Retina (tissue), 1 donor: Measurements from ENCODE around the gene RAD54L.
"Not testable (repeated sequence)": the region's sequence is repeated elsewhere in the genome, so short reads cannot be mapped to it uniquely, and the experiment has no call there.

Experiments
- DNase-seq: peaks from one replicate; pipeline ENCODE4 v3.0.0-alpha.2; 2016

RAD54L gene

DNA sequence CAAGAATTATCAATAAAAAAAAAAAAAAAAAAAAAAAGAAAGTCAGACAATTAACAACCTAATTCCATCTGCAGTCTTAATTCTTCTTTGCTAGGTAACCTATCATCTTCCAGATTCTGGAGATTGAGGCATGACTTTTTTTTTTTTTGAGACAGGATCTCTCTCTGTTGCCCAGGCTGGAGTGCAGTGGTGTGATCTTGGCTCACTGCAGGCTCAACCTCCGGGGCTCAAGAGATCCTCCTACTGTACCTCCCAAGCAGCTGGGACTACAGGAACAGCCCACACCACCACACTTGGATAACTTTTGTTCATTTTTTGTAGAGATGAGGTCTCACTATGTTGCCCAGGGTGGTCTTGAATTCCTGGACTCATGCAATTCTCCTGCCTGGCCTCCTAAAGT lies 4.6 kb upstream of the RAD54L start:
- no peak for DNase-seq

DNA sequence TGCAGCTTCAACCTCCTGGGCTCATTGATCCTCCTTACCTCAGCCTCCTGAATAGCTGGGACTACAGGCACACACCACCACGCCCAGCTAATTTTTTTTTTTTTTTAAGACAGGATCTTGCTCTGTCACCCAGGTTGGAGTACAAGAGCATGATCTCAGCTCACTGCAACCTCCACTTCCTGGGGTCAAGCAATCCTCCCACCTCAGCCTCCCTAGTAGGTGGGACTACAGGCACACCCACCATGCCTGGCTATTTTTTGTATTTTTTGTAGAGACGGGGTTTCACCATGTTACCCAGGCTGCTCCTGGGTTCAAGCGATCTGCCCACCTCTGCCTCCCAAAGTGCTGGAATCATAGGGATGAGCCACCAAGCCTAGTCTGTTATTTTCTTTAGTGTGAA lies 3.7 kb upstream of the RAD54L start:
- DNase-seq, result not testable (repeated sequence)

DNA sequence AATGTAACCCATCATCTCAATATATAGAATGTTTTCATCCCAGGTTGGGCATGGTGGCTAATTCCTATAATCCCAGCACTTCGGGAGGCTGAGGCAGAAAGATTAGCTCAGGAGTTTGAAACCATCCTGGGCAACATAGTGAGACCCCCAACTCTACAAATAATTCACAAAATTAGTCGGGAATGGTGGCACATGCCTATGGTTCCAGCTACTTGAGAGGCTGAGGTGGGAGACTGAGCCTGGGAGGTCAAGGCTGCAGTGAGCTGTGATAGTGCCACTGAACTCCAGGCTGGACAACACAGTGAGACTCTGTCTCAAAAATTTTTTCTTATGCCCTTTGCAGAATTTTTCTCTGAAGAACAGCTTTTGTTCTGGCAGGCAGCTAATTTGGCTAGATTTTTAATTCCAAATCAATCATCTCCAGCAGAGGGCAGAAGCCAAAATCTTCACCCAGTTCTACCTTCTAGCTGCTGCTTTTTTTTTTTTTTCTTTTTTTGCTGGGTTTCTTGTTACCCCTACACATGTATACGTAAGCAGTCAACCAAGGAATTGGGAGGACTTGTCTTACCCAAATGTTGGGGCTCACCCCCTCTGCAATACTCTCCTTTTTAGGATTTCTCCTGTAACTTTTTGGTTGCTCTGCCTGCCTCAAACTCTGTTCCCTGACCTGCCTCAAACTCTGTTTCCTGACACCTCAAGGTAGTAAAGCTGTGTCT lies 2.7 kb upstream of the RAD54L start:
- no peak for DNase-seq

DNA sequence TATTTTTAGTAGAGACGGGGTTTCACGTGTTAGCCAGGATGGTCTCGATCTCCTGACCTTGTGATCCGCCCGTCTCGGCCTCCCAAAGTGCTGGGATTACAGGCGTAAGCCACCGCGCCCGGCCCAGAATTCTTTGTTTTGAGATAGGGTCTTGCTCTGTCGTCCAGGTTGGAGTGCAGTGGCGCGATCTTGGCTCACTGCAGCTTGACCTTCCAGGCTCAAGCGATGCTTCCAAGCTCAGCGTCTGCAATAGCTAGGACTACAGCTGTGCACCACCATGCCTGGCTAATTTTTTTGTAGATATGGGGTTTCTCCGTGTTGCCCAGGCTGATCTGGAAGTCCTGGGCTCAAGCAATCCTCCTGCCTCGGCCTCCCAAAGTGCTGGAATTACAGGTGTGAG lies 1.4 kb upstream of the RAD54L start:
- DNase-seq, result not testable (repeated sequence)

DNA sequence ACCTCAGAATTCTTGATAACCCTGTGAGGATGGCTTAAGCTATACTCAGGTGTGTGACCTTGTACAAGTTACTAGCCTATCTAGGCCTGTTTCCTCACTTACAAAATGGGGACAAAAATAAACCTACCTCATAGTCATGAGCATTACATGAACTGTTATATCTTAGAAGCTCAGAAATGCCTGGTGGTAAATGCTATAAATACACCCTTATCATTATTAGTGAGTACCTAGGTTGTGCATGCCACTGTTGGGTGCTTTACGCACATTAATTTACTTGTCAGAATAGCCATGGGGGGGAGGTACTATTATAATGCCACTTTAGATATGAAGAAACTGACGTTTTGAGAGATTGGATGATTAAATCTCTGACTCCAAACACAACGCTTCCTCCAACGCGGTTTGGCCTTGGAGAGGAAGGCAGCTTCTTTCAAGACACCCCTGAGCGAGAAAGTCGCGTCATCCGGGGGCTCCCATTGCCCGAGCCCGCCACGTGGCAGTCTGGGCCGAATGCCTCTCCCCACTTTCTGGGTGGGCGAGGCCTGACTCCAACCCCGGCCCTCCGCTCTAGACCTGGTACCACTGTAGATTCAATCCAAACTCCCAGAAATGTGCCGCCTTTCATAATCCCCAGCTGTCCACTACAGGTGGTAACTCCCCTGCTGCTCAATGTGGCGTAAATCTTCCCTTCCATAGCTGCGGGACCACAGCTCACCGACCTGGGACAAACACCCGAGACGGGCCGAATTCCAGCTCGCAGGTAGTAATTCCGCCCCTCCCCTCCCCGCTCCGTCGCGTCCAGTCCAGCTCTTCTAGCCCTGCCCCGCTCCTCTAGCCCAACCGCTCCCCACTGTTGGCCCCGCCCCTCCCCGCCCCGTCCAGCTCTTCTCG lies 771 bp upstream of the RAD54L start:
- DNase-seq, result peak; percentile 76

DNA sequence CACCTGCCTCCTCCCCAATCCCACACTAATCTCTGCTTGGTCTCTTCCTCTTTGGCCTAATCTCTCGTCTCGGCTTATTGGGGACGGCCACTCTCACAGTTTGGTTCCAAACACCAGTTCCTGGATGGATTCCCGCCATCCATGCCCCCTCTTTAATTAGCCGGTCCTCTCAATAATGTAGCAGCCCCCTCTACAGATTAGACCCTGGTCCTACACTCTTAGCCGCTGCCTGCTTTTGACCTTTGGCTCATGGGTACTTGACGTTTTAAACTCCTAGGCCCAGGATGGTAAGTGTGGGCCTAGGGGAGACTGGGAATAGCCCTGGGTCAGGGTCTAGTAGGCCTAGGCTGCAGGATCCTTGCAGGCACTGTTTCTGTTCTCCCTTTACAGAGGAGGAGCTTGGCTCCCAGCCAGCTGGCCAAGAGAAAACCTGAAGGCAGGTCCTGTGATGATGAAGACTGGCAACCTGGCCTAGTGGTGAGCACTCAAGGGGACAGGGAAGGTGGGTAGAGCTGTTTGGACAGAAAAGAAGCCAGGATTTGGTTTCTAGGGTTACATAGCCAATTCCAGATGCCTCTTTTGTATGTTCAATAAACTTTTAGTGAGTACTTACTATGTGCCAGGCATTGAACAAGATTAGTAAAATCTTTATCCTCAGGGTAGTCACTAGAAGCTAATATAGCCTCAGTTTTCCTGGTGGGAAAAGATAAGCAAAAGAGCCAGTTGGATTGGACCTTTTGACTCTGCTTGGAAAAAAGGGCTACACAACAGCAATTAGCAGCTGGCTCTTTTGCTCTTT lies 758 bp downstream of the RAD54L start:
- peak; percentile 17 for DNase-seq

DNA sequence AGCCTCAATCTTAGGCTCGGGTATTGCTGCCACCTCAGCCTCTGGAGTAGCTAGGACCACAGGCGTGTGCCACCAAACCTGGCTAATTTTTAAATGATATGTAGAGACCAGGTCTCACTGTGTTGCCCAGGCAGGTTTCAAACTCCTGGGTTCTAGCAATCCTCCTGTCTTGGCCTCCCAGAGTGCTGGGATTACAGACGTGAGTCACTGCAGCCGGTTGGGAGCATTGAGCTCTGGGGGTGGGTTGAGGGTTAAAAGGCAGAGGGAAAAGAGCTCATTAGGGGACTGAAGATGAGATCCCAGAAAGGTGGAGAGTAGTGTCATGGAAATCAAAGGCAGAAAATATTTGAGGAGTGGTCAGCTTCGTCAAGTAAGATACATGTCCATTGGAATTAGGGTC lies 7.1 kb downstream of the RAD54L start:
- DNase-seq, result no peak

DNA sequence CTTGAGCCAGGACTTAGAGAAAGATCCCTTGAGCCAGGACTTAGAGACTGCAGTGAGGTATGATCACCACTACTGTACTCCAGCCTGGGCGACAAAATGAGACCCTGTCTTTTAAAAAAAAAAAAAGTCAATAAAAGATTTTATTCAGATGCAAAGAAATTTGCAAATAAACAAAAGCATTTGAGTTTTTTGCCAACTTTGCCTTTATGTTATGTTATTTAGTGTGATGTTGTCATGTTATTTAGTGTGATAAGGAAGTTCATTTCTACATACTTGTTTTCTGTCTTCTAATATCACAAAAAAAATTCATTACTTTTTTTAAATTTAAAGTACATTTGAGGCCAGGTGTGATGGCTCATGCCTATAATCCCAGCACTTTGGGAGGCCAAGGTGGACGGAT lies 9.0 kb downstream of the RAD54L start:
- DNase-seq, result no peak

DNA sequence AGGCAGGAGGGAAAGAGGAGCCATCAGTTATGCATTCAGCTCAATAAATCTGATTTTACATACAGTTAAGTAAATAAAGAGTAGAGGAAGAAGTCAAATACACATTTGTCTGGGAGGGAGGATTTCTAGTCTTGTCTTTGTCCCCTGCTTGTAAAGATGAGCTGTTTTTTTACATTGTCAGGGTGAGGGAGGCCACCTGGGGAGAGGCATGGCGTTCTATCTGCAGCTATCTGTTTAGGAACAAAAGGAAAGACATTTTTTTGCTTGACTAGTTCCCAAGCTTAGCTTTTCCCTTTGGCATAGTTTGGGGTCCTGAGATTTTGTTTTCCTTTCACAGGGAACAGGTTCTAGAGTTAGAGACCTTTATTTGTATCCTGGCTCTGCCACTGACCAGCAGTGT lies 14.9 kb downstream of the RAD54L start:
- no peak for DNase-seq

DNA sequence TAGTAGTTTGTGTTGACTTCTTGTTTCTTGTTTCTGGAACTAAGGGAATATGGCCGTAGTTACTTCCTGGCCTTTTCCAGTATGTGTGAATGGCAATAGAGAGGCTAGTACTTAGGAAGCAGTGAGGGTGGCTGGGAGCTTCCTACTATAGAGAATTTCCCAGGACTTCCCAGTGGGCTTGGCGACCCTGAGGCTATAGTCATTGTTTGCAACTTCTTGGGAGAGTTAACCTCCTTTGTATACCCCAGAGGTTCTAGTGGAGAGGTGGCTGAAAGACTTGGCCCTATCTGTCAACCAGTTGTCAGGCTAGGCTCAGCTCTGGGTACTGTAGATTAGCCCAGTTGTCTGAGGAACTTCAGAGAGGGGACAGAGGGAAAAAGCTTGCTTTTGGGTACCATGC lies 15.6 kb downstream of the RAD54L start:
- no peak for DNase-seq

DNA sequence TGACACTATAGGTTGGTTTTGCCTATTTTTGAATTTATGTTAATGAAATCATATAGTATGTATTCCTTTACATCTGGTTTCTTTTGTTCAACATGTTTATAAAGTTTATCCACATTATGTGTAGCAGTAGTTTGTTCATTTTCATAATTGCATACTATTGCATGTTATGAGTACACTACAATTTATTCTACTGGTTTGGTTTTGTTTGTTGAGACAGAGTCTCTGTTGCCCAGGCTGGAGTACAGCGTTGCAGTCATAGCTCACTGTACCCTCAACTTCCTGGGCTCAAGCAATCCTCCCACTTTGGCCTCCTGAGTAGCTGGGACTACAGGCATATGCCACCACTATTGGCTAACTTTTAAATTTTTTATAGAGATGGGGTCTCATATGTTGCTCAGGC lies 21.0 kb downstream of the RAD54L start:
- DNase-seq, result no peak

DNA sequence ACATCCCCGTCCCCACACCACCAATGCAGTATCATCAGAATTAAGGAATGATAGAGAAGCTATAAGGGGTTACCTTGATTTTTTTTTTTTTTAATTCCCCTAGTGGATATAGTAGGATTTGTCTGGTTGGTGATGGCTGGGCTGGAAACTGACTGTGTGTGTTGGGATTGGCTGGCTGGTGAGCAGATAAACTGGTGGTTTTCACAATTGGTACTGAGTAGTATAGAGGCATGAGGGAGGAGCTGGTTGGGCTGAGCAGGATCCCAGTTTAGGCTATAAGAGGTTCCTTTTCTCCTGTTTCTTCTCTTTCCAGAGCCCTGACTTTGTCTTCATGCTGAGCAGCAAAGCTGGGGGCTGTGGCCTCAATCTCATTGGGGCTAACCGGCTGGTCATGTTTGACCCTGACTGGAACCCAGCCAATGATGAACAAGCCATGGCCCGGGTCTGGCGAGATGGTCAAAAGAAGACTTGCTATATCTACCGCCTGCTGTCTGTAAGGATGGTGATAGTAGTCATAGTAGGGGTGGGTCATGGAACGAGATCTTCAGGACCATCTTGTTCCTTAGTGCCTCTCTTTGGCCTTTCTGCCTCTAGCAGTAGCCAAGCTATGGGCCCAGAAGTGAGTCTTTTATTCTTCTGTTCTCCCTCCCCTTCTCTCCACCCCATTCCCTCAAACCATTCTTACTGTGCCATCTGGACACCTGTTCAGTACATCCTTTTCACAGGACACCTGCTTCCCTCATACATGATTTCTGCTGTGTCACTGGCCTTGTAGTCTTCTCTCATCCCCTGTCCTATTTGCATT lies 26.9 kb downstream of the RAD54L start:
- no peak for DNase-seq

DNA sequence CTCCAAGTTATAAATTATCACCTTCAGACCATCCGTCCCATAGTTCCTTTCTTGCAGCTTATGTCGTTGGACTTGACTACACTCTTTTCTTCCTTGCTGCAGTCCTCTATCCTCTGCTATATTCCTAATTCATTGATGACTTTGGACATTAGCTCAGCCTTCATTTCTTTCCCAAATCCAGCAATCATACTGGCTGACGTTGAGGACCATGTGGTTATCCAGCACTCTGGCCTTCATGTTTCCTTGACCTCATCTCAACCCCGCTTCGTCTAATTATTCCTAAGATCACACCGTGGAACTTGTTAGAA lies 27.4 kb downstream of the RAD54L start:
- DNase-seq, result no peak

DNA sequence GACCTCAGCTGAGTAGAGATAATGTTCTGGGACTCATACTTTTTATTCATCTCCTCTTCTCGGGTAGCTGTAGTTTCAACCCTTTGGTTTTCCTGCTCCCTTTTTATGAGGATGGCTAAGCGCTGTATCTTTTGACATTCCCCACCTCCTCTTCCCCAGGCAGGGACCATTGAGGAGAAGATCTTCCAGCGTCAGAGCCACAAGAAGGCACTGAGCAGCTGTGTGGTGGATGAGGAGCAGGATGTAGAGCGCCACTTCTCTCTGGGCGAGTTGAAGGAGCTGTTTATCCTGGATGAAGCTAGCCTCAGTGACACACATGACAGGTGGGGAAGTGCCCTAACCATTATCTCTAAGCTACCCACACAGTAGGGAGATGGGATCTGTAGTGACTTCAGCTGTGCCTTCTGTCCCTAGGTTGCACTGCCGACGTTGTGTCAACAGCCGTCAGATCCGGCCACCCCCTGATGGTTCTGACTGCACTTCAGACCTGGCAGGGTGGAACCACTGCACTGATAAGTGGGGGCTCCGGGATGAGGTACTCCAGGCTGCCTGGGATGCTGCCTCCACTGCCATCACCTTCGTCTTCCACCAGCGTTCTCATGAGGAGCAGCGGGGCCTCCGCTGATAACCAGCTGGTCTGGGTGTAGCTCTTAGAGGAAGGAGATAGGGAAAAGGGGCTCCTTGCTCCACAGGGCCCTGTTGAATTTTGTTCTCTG lies 30.3 kb downstream of the RAD54L start:
- no peak for DNase-seq

DNA sequence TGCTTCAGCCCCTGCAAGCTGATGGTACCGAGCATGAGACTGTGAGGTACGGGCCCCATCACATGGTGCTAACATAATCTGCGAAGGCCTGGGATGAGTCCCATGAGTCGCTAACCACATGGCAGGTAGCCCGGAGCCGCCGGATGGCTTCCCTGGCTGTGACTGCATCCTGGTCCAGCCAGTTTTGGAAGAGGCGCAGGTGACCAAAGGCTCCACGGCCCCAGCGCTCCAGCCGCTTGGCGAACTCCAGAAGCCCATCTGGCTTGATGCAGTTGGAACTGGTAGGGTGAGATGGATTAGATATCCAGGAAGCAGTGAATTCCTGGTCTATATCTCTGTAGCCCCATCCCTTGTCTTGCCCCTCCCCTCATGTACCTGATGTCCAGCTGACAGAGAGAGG lies 31.2 kb downstream of the RAD54L start:
- DNase-seq, result no peak

DNA sequence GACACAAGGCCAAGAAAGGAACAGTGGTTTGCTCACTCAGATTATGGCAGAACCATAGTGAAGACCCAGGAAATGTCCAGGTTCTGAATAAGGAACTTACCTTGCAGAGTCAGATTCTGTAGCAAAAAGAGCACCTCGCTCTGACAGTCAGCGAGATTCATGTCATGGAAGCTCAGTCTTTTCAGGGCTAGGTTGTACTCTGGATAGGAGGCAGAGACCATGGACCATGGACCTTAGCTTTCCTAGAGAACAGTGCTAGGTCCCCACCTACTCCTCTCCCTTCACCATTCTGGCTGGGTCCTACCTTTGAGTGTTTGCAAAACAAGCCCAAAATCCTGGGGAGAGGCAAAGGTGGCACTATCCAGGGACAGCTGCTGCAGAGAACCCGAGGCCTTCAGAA lies 32.5 kb downstream of the RAD54L start:
- no peak for DNase-seq

DNA sequence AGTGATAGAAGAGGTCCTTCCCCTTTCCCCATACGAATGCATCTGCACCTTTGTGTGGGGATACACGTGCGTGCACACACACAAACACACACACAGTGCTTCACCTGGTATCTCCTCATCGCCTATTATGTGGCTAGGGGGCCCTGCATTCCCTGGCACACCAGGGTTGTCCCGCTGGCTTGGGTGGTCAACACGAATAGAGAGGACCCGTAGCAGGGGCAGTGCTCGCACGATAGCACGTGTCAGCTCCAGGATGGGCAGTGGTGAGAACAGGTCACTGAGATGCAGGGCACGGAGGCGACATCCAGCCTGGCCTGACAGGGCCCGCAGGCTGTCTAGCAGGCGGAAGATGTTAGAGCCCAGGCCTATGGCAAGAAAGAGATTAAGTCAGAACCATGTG lies 33.5 kb downstream of the RAD54L start:
- DNase-seq, result no peak

DNA sequence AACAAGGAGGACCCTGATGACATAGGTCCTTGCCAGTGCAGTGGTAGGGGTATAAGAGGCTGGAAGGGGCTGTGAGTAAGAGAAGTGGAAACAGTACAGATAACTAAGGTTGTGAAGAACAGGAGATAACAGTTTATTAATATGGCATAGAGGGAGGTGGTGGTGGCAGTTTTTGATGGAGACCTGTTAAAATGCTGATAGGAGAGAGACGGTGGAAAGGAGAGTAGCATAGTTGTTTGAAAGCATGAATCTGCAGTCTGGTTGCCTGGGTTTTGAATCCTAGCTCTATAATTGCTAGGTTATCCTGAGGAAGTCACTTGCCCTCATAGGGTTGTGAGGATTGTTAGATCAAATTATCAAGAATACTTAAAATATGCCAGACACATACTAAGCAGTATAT lies 36.5 kb downstream of the RAD54L start:
- no peak for DNase-seq

DNA sequence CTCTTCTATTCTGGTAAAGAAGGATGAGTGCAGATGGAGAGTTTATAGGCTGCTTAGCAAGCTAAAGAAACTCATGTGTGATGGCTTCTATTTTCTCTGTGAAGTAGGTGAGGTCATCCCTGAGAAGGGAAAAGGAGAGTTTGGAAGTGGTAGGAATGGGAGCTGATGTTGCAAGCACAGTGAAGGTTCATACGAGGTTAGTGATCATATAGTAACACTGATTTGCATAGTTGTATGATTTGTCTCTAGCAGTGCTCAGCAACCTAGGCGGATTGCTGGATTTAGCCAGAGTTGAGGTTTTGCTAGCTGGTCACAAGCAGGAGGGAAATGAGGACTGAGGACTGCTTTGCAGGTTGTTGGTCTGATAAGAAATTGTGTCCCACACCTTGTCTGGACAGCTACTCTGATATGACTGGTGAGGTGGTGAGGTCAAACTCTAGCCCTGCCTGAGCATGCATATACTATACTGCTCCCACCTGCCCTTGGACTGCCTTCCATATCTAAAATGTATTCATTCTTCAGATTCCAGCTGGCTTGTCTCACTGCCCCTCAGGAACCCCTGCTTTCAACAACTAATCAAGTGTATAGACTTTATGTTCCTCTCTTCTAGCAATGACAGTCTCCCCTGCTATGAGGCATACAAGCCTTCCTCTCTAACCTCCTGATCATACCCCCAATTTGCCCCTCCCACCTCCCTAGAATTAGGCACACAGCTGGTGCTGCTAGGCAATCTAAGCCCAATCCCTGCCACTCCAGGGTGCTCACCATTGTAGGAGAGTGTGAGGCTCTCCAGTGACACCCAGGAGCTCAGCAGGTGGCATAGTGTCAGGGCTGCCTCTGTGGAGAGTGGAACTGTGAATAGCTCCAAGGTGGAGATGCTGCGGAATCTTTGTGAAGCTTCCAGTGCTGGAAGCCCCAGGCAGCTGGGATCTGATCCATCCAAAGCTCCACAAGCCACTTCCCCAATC lies 37.3 kb downstream of the RAD54L start:
- DNase-seq, result no peak

DNA sequence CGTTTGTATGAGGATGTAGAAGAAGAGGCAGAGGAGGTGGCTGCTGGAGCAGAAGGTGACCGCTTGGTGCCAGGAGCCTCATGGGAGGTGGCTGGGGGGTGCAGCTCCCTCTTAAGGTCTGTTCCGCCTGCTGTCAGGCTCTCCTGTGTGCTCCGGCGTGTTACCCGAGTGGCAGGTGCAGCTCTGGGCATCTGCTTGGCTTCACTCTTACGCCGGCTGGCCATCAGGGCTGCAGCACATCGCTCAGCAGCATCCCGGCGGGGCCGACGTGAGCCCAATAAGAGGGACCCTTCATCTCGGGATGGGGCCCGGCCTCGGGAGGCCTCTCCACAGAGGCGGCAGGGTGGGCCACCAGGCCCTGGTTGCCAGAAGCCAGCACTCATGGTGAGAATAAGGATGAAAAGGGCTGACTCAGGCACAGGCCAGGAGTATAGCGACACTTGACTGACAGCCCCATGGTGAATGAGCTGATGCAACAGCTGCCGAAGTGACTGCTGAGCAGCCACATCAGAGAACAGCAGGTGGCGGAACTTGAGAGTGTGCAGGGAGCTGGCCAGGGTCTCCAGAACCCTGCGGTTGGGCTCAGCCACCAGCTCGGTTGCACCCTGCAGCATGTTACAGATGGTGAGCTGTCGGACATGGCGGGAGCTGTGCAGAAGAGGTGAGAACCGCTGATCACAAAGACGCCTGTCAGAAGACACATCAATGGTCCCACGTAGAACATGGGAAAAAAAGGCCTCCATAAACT lies 38.3 kb downstream of the RAD54L start:
- peak; percentile 36 for DNase-seq
